Endothelial cell of umbilical vein (primary cell): ENCODE data around the gene EPB41L4B.

Source experiments
- EZH2 ChIP-seq: IDR thresholded peaks from 2 replicates; pipeline ENCODE4 v1.6.1; 2012; ENCODE audit warnings: borderline replicate concordance, low read depth, mild to moderate bottlenecking, moderate library complexity, low read length, inconsistent platforms; ENCODE audit not compliant: severe bottlenecking
- MAX ChIP-seq: IDR thresholded peaks from 2 replicates; pipeline ENCODE4 v1.6.1; 2011; ENCODE audit not compliant: insufficient read depth, insufficient read length
- MYC ChIP-seq: IDR thresholded peaks from one replicate; pipeline ENCODE4 v1.6.1; 2011; ENCODE audit warnings: mild to moderate bottlenecking, low read depth, low read length
- POLR2A ChIP-seq: IDR thresholded peaks from 2 replicates; pipeline ENCODE4 v1.6.1; 2012; ENCODE audit warnings: low read depth, mild to moderate bottlenecking, control low read depth, low read length
- POLR2AphosphoS5 ChIP-seq: IDR thresholded peaks from 2 replicates; pipeline ENCODE4 v1.6.1; 2012; ENCODE audit warnings: low read depth, mild to moderate bottlenecking, control low read depth, low read length, moderate library complexity; ENCODE audit not compliant: insufficient read depth
- TF ChIP-seq, protein P1 (sequence below), 2 donors: IDR thresholded peaks; 1 replicate in 1 of 2; 2 replicates in 1 of 2; pipeline ENCODE4 v1.5.1; 2011; ENCODE audit warnings: low read length in 2 of 2, mild to moderate bottlenecking in 2 of 2, moderate library complexity in 2 of 2, control low read depth in 1 of 2, inconsistent platforms in 1 of 2, low read depth in 1 of 2; ENCODE audit not compliant: insufficient read depth in 1 of 2; ENCODE audit errors: extremely low read depth in 1 of 2

DNA sequence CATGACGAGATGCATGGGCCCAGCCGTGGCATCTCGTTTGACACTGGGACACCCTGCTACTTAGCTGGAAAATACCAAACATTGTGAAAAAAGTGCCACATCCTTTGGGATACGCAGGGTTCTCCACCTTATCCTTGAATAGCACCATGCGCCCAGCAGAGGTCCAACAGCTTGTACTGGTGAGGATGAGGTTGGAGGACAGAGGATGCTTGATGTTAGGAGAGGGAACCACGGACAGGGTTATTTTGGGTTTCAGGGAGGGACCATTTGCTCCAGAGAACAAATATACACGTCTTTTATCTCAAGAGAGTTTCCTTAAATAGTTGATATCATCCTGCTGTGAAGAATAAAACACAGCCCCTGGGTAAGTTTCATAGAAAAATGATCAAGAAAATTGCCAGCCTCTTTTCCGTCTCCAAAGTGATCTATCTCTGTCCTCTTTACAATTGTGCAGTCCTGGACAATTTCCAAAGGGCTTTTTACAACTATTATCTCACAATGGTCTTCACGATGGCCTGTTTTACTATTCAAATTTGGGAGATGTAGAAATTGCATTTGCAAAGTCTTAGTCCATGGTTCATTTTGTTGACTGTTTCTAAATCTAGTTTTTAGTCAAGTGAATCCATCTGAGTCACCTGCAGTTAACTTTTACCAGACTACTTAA lies 133.9 kb downstream of the EPB41L4B start:
- TF ChIP-seq, protein P1, sequence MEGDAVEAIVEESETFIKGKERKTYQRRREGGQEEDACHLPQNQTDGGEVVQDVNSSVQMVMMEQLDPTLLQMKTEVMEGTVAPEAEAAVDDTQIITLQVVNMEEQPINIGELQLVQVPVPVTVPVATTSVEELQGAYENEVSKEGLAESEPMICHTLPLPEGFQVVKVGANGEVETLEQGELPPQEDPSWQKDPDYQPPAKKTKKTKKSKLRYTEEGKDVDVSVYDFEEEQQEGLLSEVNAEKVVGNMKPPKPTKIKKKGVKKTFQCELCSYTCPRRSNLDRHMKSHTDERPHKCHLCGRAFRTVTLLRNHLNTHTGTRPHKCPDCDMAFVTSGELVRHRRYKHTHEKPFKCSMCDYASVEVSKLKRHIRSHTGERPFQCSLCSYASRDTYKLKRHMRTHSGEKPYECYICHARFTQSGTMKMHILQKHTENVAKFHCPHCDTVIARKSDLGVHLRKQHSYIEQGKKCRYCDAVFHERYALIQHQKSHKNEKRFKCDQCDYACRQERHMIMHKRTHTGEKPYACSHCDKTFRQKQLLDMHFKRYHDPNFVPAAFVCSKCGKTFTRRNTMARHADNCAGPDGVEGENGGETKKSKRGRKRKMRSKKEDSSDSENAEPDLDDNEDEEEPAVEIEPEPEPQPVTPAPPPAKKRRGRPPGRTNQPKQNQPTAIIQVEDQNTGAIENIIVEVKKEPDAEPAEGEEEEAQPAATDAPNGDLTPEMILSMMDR (IDR thresholded peaks at IDR 0.05; ENCODE audit: extremely low read depth in 1 of 2, insufficient read depth in 1 of 2, low read depth in 1 of 2, low read length in 2 of 2) = no peak
- TF ChIP-seq POLR2A = no peak
- TF ChIP-seq MAX = no peak
- TF ChIP-seq POLR2AphosphoS5 = no peak
- TF ChIP-seq EZH2 = no peak
- no peak for TF ChIP-seq MYC
